A549 (cell line): Measurements from ENCODE around the gene WDR33. TPM values are rescaled to one million over a fixed set of nuclear protein-coding genes. Genes with fewer than 3 reads are reported as not detected.
A peak's percentile ranks its signal among the peaks of the same experiment; 100 is the strongest.

ENCODE experiments used
- ATAC-seq, 2 experiments: fragments of 200-7000 bp in 1 of 2; fragments of >200 bp in 1 of 2; cut with Nextera tagmentation in 1 of 2; cut with Tn5 transposase in 1 of 2; 3 replicates each; pipeline versions ENCODE4 v1.8.0 to v1.9.1; 2018 to 2020; ENCODE audit warnings: mild to moderate bottlenecking in 1 of 2, moderate library complexity in 1 of 2
- CTCF ChIA-PET: fragments of 300-600 bp; sonication (Branson Sonifier 250); formaldehyde crosslinking; extraction: SDS; loops from one replicate; lab custom pipeline; 2021; ENCODE audit warnings: antibody characterized with exemption, inconsistent platforms; lab: Yijun Ruan, JAX
- POLR2A ChIA-PET: fragments of 350-600 bp; formaldehyde crosslinking; extraction: SDS; loops from one replicate; lab custom pipeline; 2021; ENCODE audit warnings: antibody characterized with exemption, inconsistent platforms; lab: Yijun Ruan, JAX
- DNase-seq, 2 experiments: peaks; one replicate each; pipeline versions ENCODE4 v3.0.0 to v3.0.0-alpha.2; 2011 to 2016; ENCODE audit warnings: low read depth in 1 of 2, low spot score in 1 of 2
- FAIRE-seq: peaks from 2 replicates; lab custom pipeline; 2011; peaks lifted over from hg19 to GRCh38; lab: Jason Lieb, UNC
- H3K27ac ChIP-seq, 2 experiments: fragments of >200 bp; sonication (Bioruptor Twin); formaldehyde crosslinking; 3 replicates each; pipeline ENCODE4 v1.5.1; 2016 to 2017
- H3K4me1 ChIP-seq: fragments of >200 bp; sonication (Bioruptor Twin); formaldehyde crosslinking; 3 replicates; pipeline ENCODE4 v1.6.1; 2016
- H3K4me2 ChIP-seq: fragments of >200 bp; sonication (Bioruptor Twin); formaldehyde crosslinking; 3 replicates; pipeline ENCODE4 v1.6.1; 2016
- H3K4me3 ChIP-seq: fragments of >200 bp; sonication (Bioruptor Twin); formaldehyde crosslinking; 3 replicates; pipeline ENCODE4 v1.5.1; 2016
- H3K9me3 ChIP-seq: fragments of >200 bp; sonication (Bioruptor Twin); formaldehyde crosslinking; 3 replicates; pipeline ENCODE4 v1.6.1; 2016
- ATOH8 ChIP-seq: fragments of 250-450 bp; sonication (Bioruptor Pico); IDR thresholded peaks from 2 replicates; pipeline ENCODE4 v1.5.0; 2020; ENCODE audit warnings: low read depth, mild to moderate bottlenecking, moderate library complexity
- BCL3 ChIP-seq: fragments of >200 bp; sonication (Bioruptor Twin); formaldehyde crosslinking; IDR thresholded peaks from 3 replicates; pipeline ENCODE4 v1.6.1; 2016
- BHLHE40 ChIP-seq: IDR thresholded peaks from 2 replicates; pipeline ENCODE4 v1.6.1; 2012; ENCODE audit warnings: low read depth, low read length, inconsistent platforms
- CBX8 ChIP-seq: fragments of 200-600 bp; sonication (generic); IDR thresholded peaks from 2 replicates; pipeline ENCODE4 v1.6.1; 2016
- CHD4 ChIP-seq: fragments of 200-600 bp; sonication (generic); IDR thresholded peaks from 2 replicates; pipeline ENCODE4 v1.6.1; 2016; ENCODE audit warnings: antibody characterized with exemption, mild to moderate bottlenecking, borderline replicate concordance
- EHMT2 ChIP-seq: fragments of 200-600 bp; sonication (generic); IDR thresholded peaks from 2 replicates; pipeline ENCODE4 v1.6.1; 2016; ENCODE audit warnings: antibody characterized with exemption, low read depth, mild to moderate bottlenecking, moderate library complexity
- ELK1 ChIP-seq: fragments of 150-350 bp; IDR thresholded peaks from 2 replicates; pipeline ENCODE4 v1.6.1; 2014; ENCODE audit warnings: low read depth, mild to moderate bottlenecking, low read length
- HES2 ChIP-seq: fragments of >200 bp; sonication (Bioruptor Twin); formaldehyde crosslinking; IDR thresholded peaks from 2 replicates; pipeline ENCODE4 v1.6.1; 2016
- JUN ChIP-seq, 2 experiments: fragments of >200 bp; sonication (Bioruptor Twin); formaldehyde crosslinking; IDR thresholded peaks; 2 replicates in 1 of 2; 3 replicates in 1 of 2; pipeline ENCODE4 v1.6.1; 2016 to 2017
- KDM1A ChIP-seq: fragments of 200-600 bp; sonication (generic); IDR thresholded peaks from 2 replicates; pipeline ENCODE4 v1.6.1; 2016; ENCODE audit warnings: low read depth, mild to moderate bottlenecking
- NPAS2 ChIP-seq: fragments of 250-450 bp; sonication (Bioruptor Pico); IDR thresholded peaks from 2 replicates; pipeline ENCODE4 v1.8.0; 2022; ENCODE audit warnings: mild to moderate bottlenecking, moderate library complexity, borderline replicate concordance
- NR3C1 ChIP-seq: fragments of >200 bp; sonication (Bioruptor Twin); formaldehyde crosslinking; IDR thresholded peaks from 3 replicates; pipeline ENCODE4 v1.6.1; 2017
- PBX3 ChIP-seq: IDR thresholded peaks from 2 replicates; pipeline ENCODE4 v1.6.1; 2012
- POLR2AphosphoS2 ChIP-seq: conservative IDR thresholded peaks from 2 replicates; pipeline ENCODE4 v1.6.1; 2012; ENCODE audit warnings: low read length, improper control_type of control experiment, inconsistent platforms
- RARB ChIP-seq: fragments of 250-450 bp; sonication (Bioruptor Pico); IDR thresholded peaks from 2 replicates; pipeline ENCODE4 v1.8.0; 2021; ENCODE audit warnings: mild to moderate bottlenecking, moderate library complexity
- REST ChIP-seq: fragments of 200-600 bp; sonication (generic); IDR thresholded peaks from 2 replicates; pipeline ENCODE4 v1.6.1; 2016; ENCODE audit warnings: antibody characterized with exemption, mild to moderate bottlenecking, moderate library complexity
- SMC3 ChIP-seq: fragments of >200 bp; sonication (Bioruptor Twin); formaldehyde crosslinking; IDR thresholded peaks from 3 replicates; pipeline ENCODE4 v1.6.1; 2018; ENCODE audit warnings: inconsistent platforms
- TFCP2L1 ChIP-seq: fragments of 250-450 bp; sonication (Bioruptor Pico); IDR thresholded peaks from 2 replicates; pipeline ENCODE4 v1.5.0; 2021; ENCODE audit warnings: mild to moderate bottlenecking
- USF2 ChIP-seq: fragments of 450-650 bp; IDR thresholded peaks from 2 replicates; pipeline ENCODE4 v1.6.1; 2014; ENCODE audit warnings: antibody characterized with exemption
- ZC3H11A ChIP-seq: fragments of 450-650 bp; IDR thresholded peaks from 2 replicates; pipeline ENCODE4 v1.6.1; 2014; ENCODE audit warnings: antibody characterized with exemption, mild to moderate bottlenecking
- WGBS: methylation state at CpG from one replicate; pipeline ENCODE4 v1.1.6; 2017; ENCODE audit errors: missing lambda C conversion rate; 5-methylcytosine and 5-hydroxymethylcytosine counted together
- polyA plus RNA-seq, 4 experiments: library from polyadenylated mRNA; depleted of rRNA in 3 of 4; stranded (reverse); fragments of >200 nt; fragmentation: RNase III in 1 of 4; extraction: RNeasy Plus Mini Kit Qiagen cat#74134 plus additional on column Dnase treatment in 1 of 4; gene quantifications; 2 replicates in 3 of 4; 3 replicates in 1 of 4; pipeline ENCODE4 v1.2.3, GENCODE V29; 2011 to 2017

The WDR33 gene
- polyA plus RNA-seq, 2 of the 4 experiments (the other 2 are of a cell fraction): 21.3 to 67.1 TPM

GRCh38 chr2:127859712-127860085, 48.7 kb upstream of the WDR33 start:
- H3K4me2 ChIP-seq: no peak overlapping the region
- WGBS: 87% methylated on average over 8 of the region's 8 CpGs
- no peak for ATAC-seq
- no peaks in the 10 kb centered on the region for H3K9me3 ChIP-seq
- FAIRE-seq: no peak
- peaks cover 22% of the 10 kb centered on the region for H3K4me1 ChIP-seq
- no peak overlapping the region for H3K27ac ChIP-seq
- no peak for DNase-seq
- no peak overlapping the region for H3K4me3 ChIP-seq
- CTCF ChIA-PET: interaction anchor here (1.1 to 1.6 kb wide), 2 partner anchors 9 to 20 kb away, joined by 3 to 5 read pairs; no protein-coding TSS in a partner anchor
- POLR2A ChIA-PET: no interaction called here
- no peak for TF ChIP-seq HES2
- no peak for TF ChIP-seq SMC3
- TF ChIP-seq NR3C1: no peak
- TF ChIP-seq POLR2AphosphoS2: no peak
- TF ChIP-seq BCL3: no peak
- no peak for TF ChIP-seq CBX8
- no peak for TF ChIP-seq ATOH8
- TF ChIP-seq RARB (CRISPR knock-in tag): no peak
- no peak for TF ChIP-seq NPAS2
- no peak for TF ChIP-seq ELK1
- no peak for TF ChIP-seq REST

GRCh38 chr2:127857265-127857808, 46.4 kb upstream of the WDR33 start:
- peak; percentile 36 to 40; a peak in 4 of 6 replicates for ATAC-seq
- peak overlapping the region; percentile 82 for H3K4me3 ChIP-seq
- H3K9me3 ChIP-seq: no peaks in the 10 kb centered on the region
- TF ChIP-seq HES2: no peak
- TF ChIP-seq JUN (IDR thresholded peaks at IDR 0.05): no peak
- no peak for TF ChIP-seq BHLHE40
- TF ChIP-seq TFCP2L1 (CRISPR knock-in tag): no peak
- no peak for TF ChIP-seq ZC3H11A
- no peak for TF ChIP-seq PBX3
- no peak for TF ChIP-seq USF2
- no peak for TF ChIP-seq KDM1A
- TF ChIP-seq EHMT2: no peak
- TF ChIP-seq CHD4: no peak
- no peak for TF ChIP-seq SMC3
- CTCF ChIA-PET: interaction anchor here (0.6 to 1.2 kb wide), 4 partner anchors 18 to 806 kb away, joined by 3 read pairs; no protein-coding TSS in a partner anchor
- DNase-seq: peak; percentile 18 to 30
- peak overlapping the region; percentile 89 for H3K4me2 ChIP-seq
- 2% methylated on average over 18 of the region's 18 CpGs for WGBS
- POLR2A ChIA-PET: no interaction called here
- no peak for FAIRE-seq
- H3K4me1 ChIP-seq: peaks cover 26% of the 10 kb centered on the region
- peak overlapping the region; percentile 90 to 97 for H3K27ac ChIP-seq
